Prostate gland (tissue), 2 donors: ENCODE measurements around the gene SLC24A3. TPM values are rescaled to one million over a fixed set of nuclear protein-coding genes. Genes with fewer than 3 reads are reported as not detected.

ENCODE experiments used
- DNase-seq: peaks from one replicate; pipeline ENCODE4 v3.0.0-alpha.2; 2019; ENCODE audit warnings: low spot score
- H3K27ac ChIP-seq, 2 donors: fragments of 200-600 bp; sonication (generic); 2 replicates each; pipeline ENCODE4 v1.5.1; 2017 to 2019
- H3K27me3 ChIP-seq: fragments of 200-600 bp; sonication (generic); replicated peaks from 2 replicates; pipeline ENCODE4 v1.5.1; 2019; ENCODE audit not compliant: insufficient read depth
- H3K36me3 ChIP-seq, 2 donors: fragments of 200-600 bp; sonication (generic); 1 replicate in 1 of 2; 2 replicates in 1 of 2; pipeline versions ENCODE4 v1.5.1 to v1.8.1; 2017 to 2019
- H3K4me1 ChIP-seq: fragments of 200-600 bp; sonication (generic); replicated peaks from 2 replicates; pipeline ENCODE4 v1.5.1; 2019
- H3K4me3 ChIP-seq, 2 donors: fragments of 200-600 bp; sonication (generic); 2 replicates each; pipeline ENCODE4 v1.5.1; 2017 to 2019
- H3K9me3 ChIP-seq: fragments of 200-600 bp; sonication (generic); 2 replicates; pipeline ENCODE4 v1.5.1; 2017
- POLR2A ChIP-seq: fragments of 450-650 bp; IDR thresholded peaks from one replicate; pipeline ENCODE4 v1.6.1; 2016; ENCODE audit warnings: antibody characterized with exemption, mild to moderate bottlenecking
- POLR2AphosphoS5 ChIP-seq: sonication (generic); formaldehyde crosslinking; IDR thresholded peaks from one replicate; pipeline ENCODE4 v1.6.1; 2017; ENCODE audit warnings: antibody characterized with exemption
- WGBS: methylation state at CpG from one replicate; pipeline ENCODE4 v1.1.5; 2018; 5-methylcytosine and 5-hydroxymethylcytosine counted together
- intact Hi-C: fragments of 100-400 bp; cut with DNase I; formaldehyde crosslinking; loops from one replicate; pipeline ENCODE4 v1.14.2; 2022
- total RNA-seq, 2 donors: library from RNA; depleted of rRNA; stranded (reverse); fragments of >200 nt; gene quantifications; one replicate each; pipeline ENCODE4 v1.1.0, GENCODE V29; 2016
- TF ChIP-seq, protein P1 (sequence below), 4 experiments: fragments of 200-600 bp in 2 of 4; fragments of 450-650 bp in 2 of 4; sonication (generic) in 2 of 4; IDR thresholded peaks; 1 replicate in 3 of 4; 2 replicates in 1 of 4; pipeline ENCODE4 v1.5.1; 2016 to 2019; ENCODE audit warnings: antibody characterized with exemption in 4 of 4, mild to moderate bottlenecking in 2 of 4, moderate library complexity in 2 of 4

Gene SLC24A3
- total RNA-seq, 2 donors from 2014 or later = 4.6 to 8.0 TPM

DNA sequence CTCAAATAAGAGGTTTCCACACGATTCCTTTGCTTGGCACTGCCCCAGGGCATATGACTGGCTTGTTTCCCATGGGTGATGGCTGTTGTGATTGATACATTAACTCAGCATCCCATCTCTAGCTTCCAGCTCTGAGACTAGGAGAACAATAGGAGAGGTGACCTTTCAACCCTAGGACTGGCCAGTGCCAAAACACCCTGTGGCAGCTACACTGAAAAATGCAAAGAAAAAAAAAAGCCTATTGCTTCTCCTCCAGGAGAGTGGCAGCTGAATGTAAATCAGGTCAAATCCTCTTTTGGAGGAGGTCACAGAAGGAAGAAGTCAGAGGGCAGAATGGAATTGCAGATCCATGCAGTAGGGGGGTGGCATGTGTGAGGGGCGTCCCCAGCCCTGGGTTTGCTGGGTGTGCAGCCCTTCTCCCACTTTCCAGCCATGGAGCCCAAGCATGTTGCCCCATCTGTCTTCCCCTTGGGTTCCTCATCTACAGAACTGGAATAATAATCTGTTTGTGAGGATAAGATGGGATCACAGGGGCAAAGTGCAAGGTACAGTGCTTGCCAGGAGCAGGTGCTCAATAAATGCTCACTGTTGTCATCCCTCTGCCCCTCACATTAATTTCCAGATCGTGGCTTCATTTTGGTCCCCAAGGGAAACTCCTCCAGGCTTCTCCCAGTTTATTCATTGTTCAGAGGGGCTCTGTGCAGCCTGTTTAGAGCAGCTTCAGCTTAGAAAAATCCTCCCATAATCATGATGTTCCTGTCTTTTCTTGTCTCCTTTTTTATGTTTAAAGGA is 300.6 kb downstream of the SLC24A3 start:
- no peaks in the 10 kb centered on the region for H3K9me3 ChIP-seq
- DNase-seq = no peak
- WGBS = 72% methylated on average over 3 of the region's 3 CpGs
- intact Hi-C loops = no loop called here
- H3K27me3 ChIP-seq = no peaks in the 10 kb centered on the region
- no peaks in the 10 kb centered on the region for H3K36me3 ChIP-seq
- H3K4me3 ChIP-seq = no peak overlapping the region
- no peak for TF ChIP-seq POLR2AphosphoS5
- TF ChIP-seq POLR2A = no peak
- TF ChIP-seq, protein P1, sequence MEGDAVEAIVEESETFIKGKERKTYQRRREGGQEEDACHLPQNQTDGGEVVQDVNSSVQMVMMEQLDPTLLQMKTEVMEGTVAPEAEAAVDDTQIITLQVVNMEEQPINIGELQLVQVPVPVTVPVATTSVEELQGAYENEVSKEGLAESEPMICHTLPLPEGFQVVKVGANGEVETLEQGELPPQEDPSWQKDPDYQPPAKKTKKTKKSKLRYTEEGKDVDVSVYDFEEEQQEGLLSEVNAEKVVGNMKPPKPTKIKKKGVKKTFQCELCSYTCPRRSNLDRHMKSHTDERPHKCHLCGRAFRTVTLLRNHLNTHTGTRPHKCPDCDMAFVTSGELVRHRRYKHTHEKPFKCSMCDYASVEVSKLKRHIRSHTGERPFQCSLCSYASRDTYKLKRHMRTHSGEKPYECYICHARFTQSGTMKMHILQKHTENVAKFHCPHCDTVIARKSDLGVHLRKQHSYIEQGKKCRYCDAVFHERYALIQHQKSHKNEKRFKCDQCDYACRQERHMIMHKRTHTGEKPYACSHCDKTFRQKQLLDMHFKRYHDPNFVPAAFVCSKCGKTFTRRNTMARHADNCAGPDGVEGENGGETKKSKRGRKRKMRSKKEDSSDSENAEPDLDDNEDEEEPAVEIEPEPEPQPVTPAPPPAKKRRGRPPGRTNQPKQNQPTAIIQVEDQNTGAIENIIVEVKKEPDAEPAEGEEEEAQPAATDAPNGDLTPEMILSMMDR (IDR thresholded peaks at IDR 0.05) = no peak
- no peak overlapping the region for H3K27ac ChIP-seq
- H3K4me1 ChIP-seq = no peaks in the 10 kb centered on the region

DNA sequence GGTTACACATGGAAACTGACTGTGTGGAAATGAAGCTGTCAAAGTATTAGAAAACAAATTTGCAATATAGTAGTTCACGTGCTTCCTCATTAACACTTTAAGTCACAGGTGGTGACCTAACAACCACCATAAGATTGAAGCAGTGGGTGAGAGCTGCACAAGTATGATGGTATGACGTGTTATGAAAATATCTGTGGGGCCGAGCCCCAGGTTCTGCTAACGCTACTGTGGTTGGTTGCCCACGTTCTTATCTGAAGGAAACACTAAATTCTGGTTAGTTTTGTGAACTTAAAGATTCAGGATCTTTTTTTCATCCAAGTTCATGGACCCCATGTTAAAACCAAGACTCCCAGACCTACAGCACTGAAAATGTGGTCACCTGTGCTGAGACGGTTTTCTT is 302.6 kb downstream of the SLC24A3 start:
- no peaks in the 10 kb centered on the region for H3K27me3 ChIP-seq
- WGBS = 84% methylated on average over 6 of the region's 6 CpGs
- H3K9me3 ChIP-seq = no peaks in the 10 kb centered on the region
- no peak overlapping the region for H3K4me3 ChIP-seq
- no peak for DNase-seq
- H3K27ac ChIP-seq = no peak overlapping the region
- no peak for TF ChIP-seq POLR2A
- TF ChIP-seq, protein P1 (IDR thresholded peaks at IDR 0.05) = no peak
- no peak for TF ChIP-seq POLR2AphosphoS5
- no peaks in the 10 kb centered on the region for H3K4me1 ChIP-seq
- no peaks in the 10 kb centered on the region for H3K36me3 ChIP-seq
- intact Hi-C loops = no loop called here

DNA sequence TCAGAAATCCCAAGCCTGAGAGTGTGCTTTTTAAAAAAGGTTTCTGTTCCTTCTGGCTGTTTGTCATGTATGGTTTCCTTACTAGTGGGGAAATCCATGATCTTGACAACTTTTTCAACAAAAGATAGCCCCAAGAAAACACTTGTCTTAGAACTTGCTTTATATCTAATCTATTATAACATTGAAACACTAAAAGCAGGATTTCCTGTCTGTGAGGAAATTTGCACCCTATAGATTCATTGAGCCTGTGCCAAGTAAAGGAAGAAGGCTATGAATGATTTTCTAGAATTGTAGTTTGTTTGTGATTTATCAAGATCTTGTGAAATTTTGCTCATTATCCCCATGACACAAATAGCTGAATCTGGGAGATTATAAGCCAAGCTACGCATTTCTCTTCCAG is 307.0 kb downstream of the SLC24A3 start:
- WGBS = 43% methylated on average over 1 of the region's 1 CpG

DNA sequence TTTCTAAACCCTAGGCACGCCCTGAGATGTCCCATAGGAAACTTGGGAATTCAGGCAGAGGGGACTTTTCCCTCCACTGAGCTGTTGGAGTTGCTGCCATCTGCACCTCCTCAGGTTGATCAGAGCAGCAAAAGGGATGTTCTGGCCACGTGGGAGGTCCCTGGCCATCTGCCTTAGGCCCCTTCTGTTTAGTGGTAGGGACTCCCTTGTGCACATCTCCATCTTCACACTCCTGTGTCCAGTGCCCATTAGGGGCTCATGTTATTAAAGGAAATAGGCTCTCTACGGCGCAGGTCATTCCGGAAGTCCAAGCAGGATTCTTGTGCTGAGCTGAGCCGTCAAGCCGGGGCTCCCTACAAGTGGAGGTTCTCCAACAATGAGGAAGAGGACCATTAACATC is 307.8 kb downstream of the SLC24A3 start:
- Histone ChIP-seq H3K27ac (no peak overlapping the region), H3K36me3 (no peaks in the 10 kb centered on the region), H3K9me3 (no peaks in the 10 kb centered on the region), H3K4me1 (no peaks in the 10 kb centered on the region), H3K27me3 (no peaks in the 10 kb centered on the region), H3K4me3 (no peak overlapping the region)
- DNase-seq = no peak
- intact Hi-C loops = no loop called here
- WGBS = 85% methylated on average over 7 of the region's 7 CpGs
- TF ChIP-seq POLR2A (no peak), POLR2AphosphoS5 (no peak)
- TF ChIP-seq, protein P1 (IDR thresholded peaks at IDR 0.05) = no peak

More for the DNA sequence above, 307.0 kb downstream of the SLC24A3 start:
- H3K9me3 ChIP-seq = no peaks in the 10 kb centered on the region
- intact Hi-C loops = no loop called here
- H3K27me3 ChIP-seq = no peaks in the 10 kb centered on the region
- no peaks in the 10 kb centered on the region for H3K4me1 ChIP-seq
- no peak overlapping the region for H3K4me3 ChIP-seq
- no peak for DNase-seq
- no peaks in the 10 kb centered on the region for H3K36me3 ChIP-seq
- TF ChIP-seq, protein P1 (IDR thresholded peaks at IDR 0.05) = no peak
- TF ChIP-seq POLR2A = no peak
- TF ChIP-seq POLR2AphosphoS5 = no peak
- no peak overlapping the region for H3K27ac ChIP-seq
